GM18511 (cell line): Measurements from ENCODE around the gene PLA2G2A.
"Not testable (repeated sequence)": the region's sequence is repeated elsewhere in the genome, so short reads cannot be mapped to it uniquely, and the experiment has no call there.

Experiments used
- ATAC-seq: cut with Tn5 transposase; IDR thresholded peaks from one replicate; pipeline ENCODE4 v1.9.1; 2021; ENCODE audit warnings: mild to moderate bottlenecking, moderate library complexity; ENCODE audit not compliant: unreplicated experiment

PLA2G2A gene

GRCh38 chr1:19934336-19934735, 45.1 kb downstream of the PLA2G2A start:
- ATAC-seq = no peak

- ATAC-seq = no peak
Observed at GRCh38 chr1:19932866-19933265, 46.6 kb downstream of the PLA2G2A start.

GRCh38 chr1:19927130-19927421, 52.3 kb downstream of the PLA2G2A start:
- ATAC-seq = not testable (repeated sequence)

- no peak for ATAC-seq
Observed at GRCh38 chr1:19926296-19927129, 52.9 kb downstream of the PLA2G2A start.
